ENCODE measurements around the gene DIS3L2.

Gene DIS3L2

DNA sequence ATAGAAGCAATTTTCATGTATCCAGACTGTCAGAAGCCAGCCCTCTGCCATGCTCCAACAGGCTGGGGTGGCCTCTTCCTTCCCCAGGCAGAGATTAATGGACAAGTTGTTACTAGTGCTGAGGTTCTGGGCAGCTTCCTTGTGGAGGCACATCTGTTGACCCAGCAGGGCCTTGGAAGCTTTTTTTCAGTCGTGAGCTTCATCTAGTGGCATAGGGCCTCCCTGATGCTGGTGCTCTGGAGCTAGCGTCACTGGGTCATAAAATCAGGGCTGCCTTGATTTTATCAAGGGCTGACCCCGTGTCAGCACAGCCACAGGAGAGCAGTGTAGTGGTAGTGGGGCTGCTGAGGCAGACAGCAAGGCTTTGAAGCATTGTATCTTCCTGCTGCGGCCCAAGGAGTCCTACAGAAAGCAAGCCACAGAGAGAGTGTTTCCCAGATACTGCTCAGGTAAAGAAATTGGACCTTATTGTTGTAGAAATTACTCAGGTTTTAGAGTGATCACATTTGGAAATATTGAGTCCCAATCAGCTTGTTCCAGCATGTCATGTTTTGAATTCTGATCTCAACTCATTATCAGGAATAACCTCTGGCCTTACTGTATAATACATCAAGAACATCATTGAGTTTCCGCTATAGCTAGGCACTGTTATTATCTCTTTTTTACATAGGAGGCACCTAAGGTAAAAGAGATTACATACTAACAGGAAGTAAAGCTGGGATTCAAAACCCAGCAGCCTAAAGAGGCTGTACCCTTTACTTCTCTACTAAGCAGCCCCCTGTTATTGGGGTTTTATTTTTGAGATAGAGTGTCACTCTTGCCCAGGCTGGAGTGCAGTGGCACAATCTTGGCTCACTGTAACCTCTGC is 324.7 kb downstream of the DIS3L2 start:
- ATAC-seq = no peak
- TF ChIP-seq, protein P1, sequence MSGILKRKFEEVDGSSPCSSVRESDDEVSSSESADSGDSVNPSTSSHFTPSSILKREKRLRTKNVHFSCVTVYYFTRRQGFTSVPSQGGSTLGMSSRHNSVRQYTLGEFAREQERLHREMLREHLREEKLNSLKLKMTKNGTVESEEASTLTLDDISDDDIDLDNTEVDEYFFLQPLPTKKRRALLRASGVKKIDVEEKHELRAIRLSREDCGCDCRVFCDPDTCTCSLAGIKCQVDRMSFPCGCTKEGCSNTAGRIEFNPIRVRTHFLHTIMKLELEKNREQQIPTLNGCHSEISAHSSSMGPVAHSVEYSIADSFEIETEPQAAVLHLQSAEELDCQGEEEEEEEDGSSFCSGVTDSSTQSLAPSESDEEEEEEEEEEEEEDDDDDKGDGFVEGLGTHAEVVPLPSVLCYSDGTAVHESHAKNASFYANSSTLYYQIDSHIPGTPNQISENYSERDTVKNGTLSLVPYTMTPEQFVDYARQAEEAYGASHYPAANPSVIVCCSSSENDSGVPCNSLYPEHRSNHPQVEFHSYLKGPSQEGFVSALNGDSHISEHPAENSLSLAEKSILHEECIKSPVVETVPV (CRISPR knock-in tag; IDR thresholded peaks at IDR 0.05) = no peak
- TF ChIP-seq PPARA (CRISPR knock-in tag; IDR thresholded peaks at IDR 0.05; ENCODE audit: borderline replicate concordance) = no peak
- TF ChIP-seq ZC3H10 (CRISPR knock-in tag; IDR thresholded peaks at IDR 0.05) = no peak
- TF ChIP-seq ZNF565 (CRISPR knock-in tag; conservative IDR thresholded peaks at IDR 0.05; ENCODE audit: low read depth) = no peak
- TF ChIP-seq OSR1 (CRISPR knock-in tag; IDR thresholded peaks at IDR 0.05) = no peak
- TF ChIP-seq ZFP3 (CRISPR knock-in tag; IDR thresholded peaks at IDR 0.05) = no peak
- no peak for TF ChIP-seq ARNTL (CRISPR knock-in tag; IDR thresholded peaks at IDR 0.05; ENCODE audit: borderline replicate concordance, low read depth)
- no peak for TF ChIP-seq TCF4 (CRISPR knock-in tag; IDR thresholded peaks at IDR 0.05; ENCODE audit: borderline replicate concordance)
- TF ChIP-seq ESRRG (CRISPR knock-in tag; IDR thresholded peaks at IDR 0.05) = no peak
- TF ChIP-seq, protein P2, sequence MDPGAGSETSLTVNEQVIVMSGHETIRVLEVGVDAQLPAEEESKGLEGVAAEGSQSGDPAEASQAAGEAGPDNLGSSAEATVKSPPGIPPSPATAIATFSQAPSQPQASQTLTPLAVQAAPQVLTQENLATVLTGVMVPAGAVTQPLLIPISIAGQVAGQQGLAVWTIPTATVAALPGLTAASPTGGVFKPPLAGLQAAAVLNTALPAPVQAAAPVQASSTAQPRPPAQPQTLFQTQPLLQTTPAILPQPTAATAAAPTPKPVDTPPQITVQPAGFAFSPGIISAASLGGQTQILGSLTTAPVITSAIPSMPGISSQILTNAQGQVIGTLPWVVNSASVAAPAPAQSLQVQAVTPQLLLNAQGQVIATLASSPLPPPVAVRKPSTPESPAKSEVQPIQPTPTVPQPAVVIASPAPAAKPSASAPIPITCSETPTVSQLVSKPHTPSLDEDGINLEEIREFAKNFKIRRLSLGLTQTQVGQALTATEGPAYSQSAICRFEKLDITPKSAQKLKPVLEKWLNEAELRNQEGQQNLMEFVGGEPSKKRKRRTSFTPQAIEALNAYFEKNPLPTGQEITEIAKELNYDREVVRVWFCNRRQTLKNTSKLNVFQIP (CRISPR knock-in tag; IDR thresholded peaks at IDR 0.05; ENCODE audit: borderline replicate concordance, low read depth) = no peak
- TF ChIP-seq ZNF70 (CRISPR knock-in tag; IDR thresholded peaks at IDR 0.05) = no peak
- TF ChIP-seq, protein P3, sequence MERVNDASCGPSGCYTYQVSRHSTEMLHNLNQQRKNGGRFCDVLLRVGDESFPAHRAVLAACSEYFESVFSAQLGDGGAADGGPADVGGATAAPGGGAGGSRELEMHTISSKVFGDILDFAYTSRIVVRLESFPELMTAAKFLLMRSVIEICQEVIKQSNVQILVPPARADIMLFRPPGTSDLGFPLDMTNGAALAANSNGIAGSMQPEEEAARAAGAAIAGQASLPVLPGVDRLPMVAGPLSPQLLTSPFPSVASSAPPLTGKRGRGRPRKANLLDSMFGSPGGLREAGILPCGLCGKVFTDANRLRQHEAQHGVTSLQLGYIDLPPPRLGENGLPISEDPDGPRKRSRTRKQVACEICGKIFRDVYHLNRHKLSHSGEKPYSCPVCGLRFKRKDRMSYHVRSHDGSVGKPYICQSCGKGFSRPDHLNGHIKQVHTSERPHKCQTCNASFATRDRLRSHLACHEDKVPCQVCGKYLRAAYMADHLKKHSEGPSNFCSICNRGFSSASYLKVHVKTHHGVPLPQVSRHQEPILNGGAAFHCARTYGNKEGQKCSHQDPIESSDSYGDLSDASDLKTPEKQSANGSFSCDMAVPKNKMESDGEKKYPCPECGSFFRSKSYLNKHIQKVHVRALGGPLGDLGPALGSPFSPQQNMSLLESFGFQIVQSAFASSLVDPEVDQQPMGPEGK (CRISPR knock-in tag; IDR thresholded peaks at IDR 0.05; ENCODE audit: borderline replicate concordance) = no peak
- TF ChIP-seq, protein P4, sequence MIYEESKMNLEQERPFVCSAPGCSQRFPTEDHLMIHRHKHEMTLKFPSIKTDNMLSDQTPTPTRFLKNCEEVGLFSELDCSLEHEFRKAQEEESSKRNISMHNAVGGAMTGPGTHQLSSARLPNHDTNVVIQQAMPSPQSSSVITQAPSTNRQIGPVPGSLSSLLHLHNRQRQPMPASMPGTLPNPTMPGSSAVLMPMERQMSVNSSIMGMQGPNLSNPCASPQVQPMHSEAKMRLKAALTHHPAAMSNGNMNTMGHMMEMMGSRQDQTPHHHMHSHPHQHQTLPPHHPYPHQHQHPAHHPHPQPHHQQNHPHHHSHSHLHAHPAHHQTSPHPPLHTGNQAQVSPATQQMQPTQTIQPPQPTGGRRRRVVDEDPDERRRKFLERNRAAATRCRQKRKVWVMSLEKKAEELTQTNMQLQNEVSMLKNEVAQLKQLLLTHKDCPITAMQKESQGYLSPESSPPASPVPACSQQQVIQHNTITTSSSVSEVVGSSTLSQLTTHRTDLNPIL (CRISPR knock-in tag; IDR thresholded peaks at IDR 0.05; ENCODE audit: low read depth) = no peak
- TF ChIP-seq CSDC2 (CRISPR knock-in tag; IDR thresholded peaks at IDR 0.05) = no peak

DNA sequence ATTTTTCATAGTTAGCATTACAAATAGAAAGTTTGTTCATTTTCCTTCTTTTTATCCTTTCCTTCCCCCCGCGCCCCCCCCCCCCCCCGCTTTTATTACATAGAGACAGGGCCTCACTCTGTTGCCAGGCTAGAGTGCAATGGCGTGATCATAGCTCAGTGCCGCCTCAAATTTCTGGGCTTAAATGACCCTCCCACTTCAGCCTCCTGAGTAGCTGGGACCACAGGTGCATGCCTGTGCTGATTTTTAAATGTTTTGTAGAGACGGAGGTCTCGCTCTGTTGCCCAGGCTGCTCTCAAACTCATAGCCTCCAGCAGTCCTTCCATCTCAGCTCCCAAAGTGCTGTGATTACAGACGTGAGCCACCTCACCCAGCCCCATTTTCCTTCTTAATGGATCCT is 325.8 kb downstream of the DIS3L2 start:
- TF ChIP-seq GLIS3 (CRISPR knock-in tag; IDR thresholded peaks at IDR 0.05) (no peak), RARB (CRISPR knock-in tag; IDR thresholded peaks at IDR 0.05) (no peak), ZFP3 (CRISPR knock-in tag; IDR thresholded peaks at IDR 0.05) (no peak), ZFP30 (CRISPR knock-in tag; IDR thresholded peaks at IDR 0.05) (no peak), BACH2 (CRISPR knock-in tag; IDR thresholded peaks at IDR 0.05; ENCODE audit: borderline replicate concordance) (no peak), OSR1 (CRISPR knock-in tag; IDR thresholded peaks at IDR 0.05) (no peak)
- TF ChIP-seq, protein P3 (CRISPR knock-in tag; IDR thresholded peaks at IDR 0.05; ENCODE audit: borderline replicate concordance) = no peak
- TF ChIP-seq, protein P5, sequence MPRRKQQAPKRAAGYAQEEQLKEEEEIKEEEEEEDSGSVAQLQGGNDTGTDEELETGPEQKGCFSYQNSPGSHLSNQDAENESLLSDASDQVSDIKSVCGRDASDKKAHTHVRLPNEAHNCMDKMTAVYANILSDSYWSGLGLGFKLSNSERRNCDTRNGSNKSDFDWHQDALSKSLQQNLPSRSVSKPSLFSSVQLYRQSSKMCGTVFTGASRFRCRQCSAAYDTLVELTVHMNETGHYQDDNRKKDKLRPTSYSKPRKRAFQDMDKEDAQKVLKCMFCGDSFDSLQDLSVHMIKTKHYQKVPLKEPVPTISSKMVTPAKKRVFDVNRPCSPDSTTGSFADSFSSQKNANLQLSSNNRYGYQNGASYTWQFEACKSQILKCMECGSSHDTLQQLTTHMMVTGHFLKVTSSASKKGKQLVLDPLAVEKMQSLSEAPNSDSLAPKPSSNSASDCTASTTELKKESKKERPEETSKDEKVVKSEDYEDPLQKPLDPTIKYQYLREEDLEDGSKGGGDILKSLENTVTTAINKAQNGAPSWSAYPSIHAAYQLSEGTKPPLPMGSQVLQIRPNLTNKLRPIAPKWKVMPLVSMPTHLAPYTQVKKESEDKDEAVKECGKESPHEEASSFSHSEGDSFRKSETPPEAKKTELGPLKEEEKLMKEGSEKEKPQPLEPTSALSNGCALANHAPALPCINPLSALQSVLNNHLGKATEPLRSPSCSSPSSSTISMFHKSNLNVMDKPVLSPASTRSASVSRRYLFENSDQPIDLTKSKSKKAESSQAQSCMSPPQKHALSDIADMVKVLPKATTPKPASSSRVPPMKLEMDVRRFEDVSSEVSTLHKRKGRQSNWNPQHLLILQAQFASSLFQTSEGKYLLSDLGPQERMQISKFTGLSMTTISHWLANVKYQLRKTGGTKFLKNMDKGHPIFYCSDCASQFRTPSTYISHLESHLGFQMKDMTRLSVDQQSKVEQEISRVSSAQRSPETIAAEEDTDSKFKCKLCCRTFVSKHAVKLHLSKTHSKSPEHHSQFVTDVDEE (CRISPR knock-in tag; IDR thresholded peaks at IDR 0.05) = no peak
- ATAC-seq = no peak

Data from SK-N-SH treated with all-trans-retinoic acid at 6 μM for 48 hours (cell line).